Panc1 (cell line): ENCODE data around the gene ALPP. TPM values are rescaled to one million over a fixed set of nuclear protein-coding genes. Genes with fewer than 3 reads are reported as not detected.
A peak's percentile ranks its signal among the peaks of the same experiment; 100 is the strongest.

ENCODE experiments used
- ATAC-seq: fragments of 200-7000 bp; cut with Tn5 transposase; 2 replicates; pipeline ENCODE4 v1.9.1; 2020; ENCODE audit warnings: mild to moderate bottlenecking, moderate library complexity
- BruUV-seq: library from RNA; stranded (reverse); fragments of 400-500 nt; replicated peaks from 2 replicates; lab custom pipeline; 2021; lab: Mats Ljungman, UMichigan
- CTCF ChIA-PET: fragments of 300-600 bp; sonication (Branson Sonifier 250); formaldehyde crosslinking; loops from one replicate; lab custom pipeline; 2022; ENCODE audit warnings: antibody characterized with exemption; lab: Charles Lee
- POLR2A ChIA-PET: fragments of 300-600 bp; sonication (Branson Sonifier 250); formaldehyde crosslinking; loops from one replicate; lab custom pipeline; 2022; ENCODE audit warnings: antibody characterized with exemption; lab: Charles Lee
- DNase-seq: peaks from one replicate; pipeline ENCODE4 v3.0.0-alpha.2; 2010; ENCODE audit warnings: low read depth, low spot score
- H3K27ac ChIP-seq: 2 replicates; pipeline ENCODE4 v1.5.1; 2011; ENCODE audit warnings: mild to moderate bottlenecking, low read length, inconsistent platforms
- H3K27me3 ChIP-seq: fragments of 200-500 bp; sonication (Bioruptor generic); 2 replicates; pipeline ENCODE4 v1.6.0; 2014; ENCODE audit warnings: low read length, inconsistent platforms; ENCODE audit not compliant: control insufficient read depth, insufficient read depth
- H3K36me3 ChIP-seq: fragments of 200-500 bp; sonication (Bioruptor generic); 2 replicates; pipeline ENCODE4 v1.5.1; 2014; ENCODE audit warnings: inconsistent platforms, mild to moderate bottlenecking, low read length, moderate library complexity; ENCODE audit not compliant: control insufficient read depth, insufficient read depth
- H3K4me1 ChIP-seq: 2 replicates; pipeline ENCODE4 v1.5.1; 2011; ENCODE audit warnings: inconsistent platforms, mild to moderate bottlenecking, low read length, moderate library complexity; ENCODE audit not compliant: control insufficient read depth, insufficient read depth
- H3K4me3 ChIP-seq, 2 experiments: 2 replicates each; pipeline ENCODE4 v1.5.1; 2011 to 2012; ENCODE audit warnings: low read depth in 2 of 2, low read length in 2 of 2, mild to moderate bottlenecking in 2 of 2, inconsistent platforms in 1 of 2, moderate library complexity in 1 of 2
- H3K9me3 ChIP-seq: fragments of 200-500 bp; sonication (Bioruptor generic); 2 replicates; pipeline ENCODE4 v1.5.1; 2014; ENCODE audit warnings: low read depth, mild to moderate bottlenecking, inconsistent platforms, low read length, moderate library complexity; ENCODE audit not compliant: control insufficient read depth, insufficient read depth
- POLR2AphosphoS5 ChIP-seq: IDR thresholded peaks from 2 replicates; pipeline ENCODE4 v1.6.1; 2012; ENCODE audit warnings: mild to moderate bottlenecking, low read depth, low read length, moderate library complexity
- SIN3A ChIP-seq: IDR thresholded peaks from 2 replicates; pipeline ENCODE4 v1.6.1; 2012; ENCODE audit warnings: low read depth, mild to moderate bottlenecking, low read length, moderate library complexity, borderline replicate concordance; ENCODE audit not compliant: insufficient read depth
- TCF7L2 ChIP-seq: IDR thresholded peaks from 2 replicates; pipeline ENCODE4 v1.6.1; 2011; ENCODE audit warnings: mild to moderate bottlenecking, low read depth, low read length, inconsistent platforms
- in situ Hi-C: cut with HindIII; loops from 2 replicates; pipeline ENCODE4 v1.10.0; 2016; ENCODE audit warnings: low sequenced_read_pairs, low pct_unique_long_range_greater_than_20kb
- intact Hi-C: fragments of 100-400 bp; cut with micrococcal nuclease; formaldehyde crosslinking; loops from one replicate; pipeline ENCODE4 v1.10.0; 2022; ENCODE audit not compliant: unreplicated experiment
- total RNA-seq: library from RNA; stranded (reverse); gene quantifications from one replicate; pipeline ENCODE4 v1.2.1, GENCODE V29; 2021; ENCODE audit not compliant: unreplicated experiment
- TF ChIP-seq, protein P1 (sequence below), 2 experiments: IDR thresholded peaks; 2 replicates each; pipeline ENCODE4 v1.6.1; 2011 to 2012; ENCODE audit warnings: low read depth in 2 of 2, control low read depth in 1 of 2, low read length in 1 of 2, mild to moderate bottlenecking in 1 of 2, moderate library complexity in 1 of 2; ENCODE audit not compliant: insufficient read depth in 1 of 2
- TF ChIP-seq, protein P2 (sequence below): fragments of 450-650 bp; IDR thresholded peaks from 2 replicates; pipeline ENCODE4 v1.5.1; 2017; ENCODE audit warnings: mild to moderate bottlenecking

The ALPP gene
- total RNA-seq, 1 experiment from 2014 or later: 7.3 TPM

DNA sequence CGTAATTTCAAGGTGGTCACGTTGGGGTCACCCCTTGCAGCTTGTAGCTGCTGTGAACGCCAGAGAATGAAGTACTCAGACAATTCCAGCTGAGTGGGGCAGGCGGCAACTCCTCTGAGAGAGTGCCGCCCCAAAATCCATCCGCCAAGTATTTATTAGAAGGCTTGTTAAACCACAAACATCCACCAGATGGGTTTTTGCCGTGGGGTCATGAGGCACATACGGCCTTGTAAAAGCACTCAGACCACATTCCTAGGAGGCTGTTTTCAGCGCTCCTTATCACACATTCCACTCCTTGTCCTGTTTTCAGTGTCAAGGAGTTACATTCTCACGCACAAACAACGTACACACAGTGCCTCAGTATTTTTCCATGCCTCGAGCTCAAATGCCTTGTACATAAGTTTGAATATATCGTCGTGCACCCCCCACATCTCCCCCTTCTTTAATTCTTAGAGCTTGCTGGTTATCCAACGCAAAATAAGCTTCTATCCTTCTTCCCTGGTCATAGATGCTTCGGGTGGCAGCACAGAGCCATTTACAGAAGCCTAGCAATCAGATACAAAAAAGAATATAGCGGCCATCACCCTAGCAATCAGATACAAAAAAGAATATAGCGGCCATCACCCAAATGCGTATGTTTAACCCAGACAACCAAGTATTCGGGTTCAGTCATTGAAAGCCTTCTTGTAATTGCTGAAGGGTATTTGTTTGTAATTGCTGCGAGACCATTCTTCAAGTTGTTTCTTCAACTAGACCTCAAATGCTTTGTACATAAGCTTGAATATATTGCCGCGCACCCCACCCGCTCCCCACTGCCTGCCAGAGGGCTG, 7.3 kb downstream of the ALPP start:
- Histone ChIP-seq H3K4me1 (peaks cover 13% of the 10 kb centered on the region), H3K27me3 (no peaks in the 10 kb centered on the region), H3K4me3 (no peak overlapping the region; a peak in 1 of 4 replicates), H3K27ac (peak overlapping the region; percentile 76), H3K36me3 (no peaks in the 10 kb centered on the region), H3K9me3 (no peaks in the 10 kb centered on the region)
- ATAC-seq: peak; percentile 86
- intact Hi-C loops: no loop called here
- no peak for DNase-seq
- ChIA-PET POLR2A (interaction anchor here (0.6 kb wide), 1 partner anchor 146 kb away, joined by 7 read pairs; no protein-coding TSS in a partner anchor), CTCF (interaction anchor here (1.3 kb wide), 1 partner anchor 18 kb away, joined by 3 read pairs; no protein-coding TSS in a partner anchor)
- no TSS peak for BruUV-seq
- TF ChIP-seq TCF7L2 (peak; percentile 93), SIN3A (no peak), POLR2AphosphoS5 (peak; percentile 74)
- TF ChIP-seq, protein P1, sequence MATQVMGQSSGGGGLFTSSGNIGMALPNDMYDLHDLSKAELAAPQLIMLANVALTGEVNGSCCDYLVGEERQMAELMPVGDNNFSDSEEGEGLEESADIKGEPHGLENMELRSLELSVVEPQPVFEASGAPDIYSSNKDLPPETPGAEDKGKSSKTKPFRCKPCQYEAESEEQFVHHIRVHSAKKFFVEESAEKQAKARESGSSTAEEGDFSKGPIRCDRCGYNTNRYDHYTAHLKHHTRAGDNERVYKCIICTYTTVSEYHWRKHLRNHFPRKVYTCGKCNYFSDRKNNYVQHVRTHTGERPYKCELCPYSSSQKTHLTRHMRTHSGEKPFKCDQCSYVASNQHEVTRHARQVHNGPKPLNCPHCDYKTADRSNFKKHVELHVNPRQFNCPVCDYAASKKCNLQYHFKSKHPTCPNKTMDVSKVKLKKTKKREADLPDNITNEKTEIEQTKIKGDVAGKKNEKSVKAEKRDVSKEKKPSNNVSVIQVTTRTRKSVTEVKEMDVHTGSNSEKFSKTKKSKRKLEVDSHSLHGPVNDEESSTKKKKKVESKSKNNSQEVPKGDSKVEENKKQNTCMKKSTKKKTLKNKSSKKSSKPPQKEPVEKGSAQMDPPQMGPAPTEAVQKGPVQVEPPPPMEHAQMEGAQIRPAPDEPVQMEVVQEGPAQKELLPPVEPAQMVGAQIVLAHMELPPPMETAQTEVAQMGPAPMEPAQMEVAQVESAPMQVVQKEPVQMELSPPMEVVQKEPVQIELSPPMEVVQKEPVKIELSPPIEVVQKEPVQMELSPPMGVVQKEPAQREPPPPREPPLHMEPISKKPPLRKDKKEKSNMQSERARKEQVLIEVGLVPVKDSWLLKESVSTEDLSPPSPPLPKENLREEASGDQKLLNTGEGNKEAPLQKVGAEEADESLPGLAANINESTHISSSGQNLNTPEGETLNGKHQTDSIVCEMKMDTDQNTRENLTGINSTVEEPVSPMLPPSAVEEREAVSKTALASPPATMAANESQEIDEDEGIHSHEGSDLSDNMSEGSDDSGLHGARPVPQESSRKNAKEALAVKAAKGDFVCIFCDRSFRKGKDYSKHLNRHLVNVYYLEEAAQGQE (IDR thresholded peaks at IDR 0.05; ENCODE audit: insufficient read depth in 1 of 2, low read depth in 2 of 2, low read length in 1 of 2): no peak
- TF ChIP-seq, protein P2, sequence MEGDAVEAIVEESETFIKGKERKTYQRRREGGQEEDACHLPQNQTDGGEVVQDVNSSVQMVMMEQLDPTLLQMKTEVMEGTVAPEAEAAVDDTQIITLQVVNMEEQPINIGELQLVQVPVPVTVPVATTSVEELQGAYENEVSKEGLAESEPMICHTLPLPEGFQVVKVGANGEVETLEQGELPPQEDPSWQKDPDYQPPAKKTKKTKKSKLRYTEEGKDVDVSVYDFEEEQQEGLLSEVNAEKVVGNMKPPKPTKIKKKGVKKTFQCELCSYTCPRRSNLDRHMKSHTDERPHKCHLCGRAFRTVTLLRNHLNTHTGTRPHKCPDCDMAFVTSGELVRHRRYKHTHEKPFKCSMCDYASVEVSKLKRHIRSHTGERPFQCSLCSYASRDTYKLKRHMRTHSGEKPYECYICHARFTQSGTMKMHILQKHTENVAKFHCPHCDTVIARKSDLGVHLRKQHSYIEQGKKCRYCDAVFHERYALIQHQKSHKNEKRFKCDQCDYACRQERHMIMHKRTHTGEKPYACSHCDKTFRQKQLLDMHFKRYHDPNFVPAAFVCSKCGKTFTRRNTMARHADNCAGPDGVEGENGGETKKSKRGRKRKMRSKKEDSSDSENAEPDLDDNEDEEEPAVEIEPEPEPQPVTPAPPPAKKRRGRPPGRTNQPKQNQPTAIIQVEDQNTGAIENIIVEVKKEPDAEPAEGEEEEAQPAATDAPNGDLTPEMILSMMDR: no peak
- in situ Hi-C loops: no loop called here

DNA sequence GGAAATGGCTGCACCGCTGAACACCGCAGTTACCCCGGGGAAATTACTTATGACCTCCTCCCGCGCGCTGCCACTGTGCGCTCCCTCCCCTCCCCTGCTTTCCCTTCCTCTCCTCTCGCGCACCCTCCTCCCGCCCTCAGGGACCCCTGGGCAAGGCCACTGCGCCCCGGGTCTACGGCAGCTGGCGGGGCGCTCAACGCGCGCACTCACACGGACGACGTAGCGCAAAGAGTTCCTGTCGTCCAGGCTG, 7.9 kb downstream of the ALPP start:
- Histone ChIP-seq H3K9me3 (no peaks in the 10 kb centered on the region), H3K36me3 (no peaks in the 10 kb centered on the region), H3K27ac (peak overlapping the region; percentile 76), H3K4me3 (no peak overlapping the region), H3K4me1 (peaks cover 13% of the 10 kb centered on the region), H3K27me3 (no peaks in the 10 kb centered on the region)
- DNase-seq (no peak), ATAC-seq (no peak)
- CTCF ChIA-PET: no interaction called here
- in situ Hi-C loops (no loop called here), intact Hi-C loops (no loop called here)
- POLR2A ChIA-PET: interaction anchor here (0.6 kb wide), 1 partner anchor 146 kb away, joined by 7 read pairs; no protein-coding TSS in a partner anchor
- no TSS peak for BruUV-seq
- TF ChIP-seq, protein P1 (IDR thresholded peaks at IDR 0.05; ENCODE audit: insufficient read depth in 1 of 2, low read depth in 2 of 2, low read length in 1 of 2): no peak
- TF ChIP-seq, protein P2: no peak
- TF ChIP-seq TCF7L2 (no peak), POLR2AphosphoS5 (no peak), SIN3A (no peak)
